ENCODE measurements around the gene NFKB2.

The NFKB2 gene

DNA sequence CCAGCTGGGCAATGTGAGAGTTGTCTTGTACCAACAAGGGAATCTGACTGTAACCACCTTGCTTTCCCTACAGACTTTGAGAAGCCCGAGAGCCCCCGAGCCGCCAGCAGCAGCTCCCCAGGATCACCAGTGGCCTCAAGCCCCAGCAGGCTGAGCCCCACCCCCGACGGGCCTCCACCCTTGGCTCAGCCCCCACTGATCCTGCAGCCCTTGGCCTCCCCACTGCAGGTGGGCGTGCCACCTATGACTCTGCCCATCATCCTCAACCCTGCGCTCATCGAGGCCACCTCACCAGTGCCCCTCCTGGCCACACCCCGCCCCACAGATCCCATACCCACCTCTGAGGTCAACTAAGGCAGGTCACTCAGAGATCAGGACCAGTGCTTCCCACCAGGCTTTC lies 13.5 kb upstream of the NFKB2 start:
- no peaks in the 10 kb centered on the region for H3K27me3 Mint-ChIP-seq
- no peaks in the 10 kb centered on the region for H3K9me3 Mint-ChIP-seq
- peaks cover 24% of the 10 kb centered on the region for H3K36me3 Mint-ChIP-seq (ENCODE audit: insufficient read depth)
- no peak for ATAC-seq (replicated peaks; ENCODE audit: extremely low read depth, poor library complexity, severe bottlenecking)
- H3K4me1 Mint-ChIP-seq = no peaks in the 10 kb centered on the region
- H3K4me3 Mint-ChIP-seq = no peak overlapping the region
- no peak for DNase-seq (ENCODE audit: low spot score in 2 of 2)
- no peak overlapping the region for H3K27ac Mint-ChIP-seq (ENCODE audit: low read depth)

DNA sequence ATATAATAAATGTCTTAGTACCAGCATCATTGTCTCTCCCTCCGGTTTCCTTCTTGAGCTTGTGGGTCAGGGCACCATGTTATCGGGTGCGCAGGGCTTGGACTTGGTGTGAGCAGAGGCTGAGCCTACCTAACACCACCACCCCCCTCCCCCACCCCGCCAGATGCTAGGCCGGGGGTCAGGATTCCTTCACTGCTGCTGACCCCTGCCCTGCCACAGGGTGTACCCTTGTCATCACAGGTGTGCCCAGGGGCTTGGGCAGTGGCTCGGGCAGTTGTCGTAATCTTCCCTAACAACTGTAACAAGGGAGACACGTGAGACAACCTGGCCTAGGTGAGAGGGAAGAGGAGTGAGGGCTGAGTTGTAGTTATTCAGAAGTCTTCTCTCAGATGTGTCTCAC lies 12.6 kb upstream of the NFKB2 start:
- DNase-seq (ENCODE audit: low spot score in 2 of 2) (no peak), ATAC-seq (replicated peaks; ENCODE audit: extremely low read depth, poor library complexity, severe bottlenecking) (no peak)
- Mint-ChIP-seq H3K4me3 (no peak overlapping the region), H3K36me3 (ENCODE audit: insufficient read depth) (peaks cover 22% of the 10 kb centered on the region), H3K4me1 (no peaks in the 10 kb centered on the region), H3K27ac (ENCODE audit: low read depth) (no peak overlapping the region), H3K27me3 (no peaks in the 10 kb centered on the region), H3K9me3 (no peaks in the 10 kb centered on the region)

- ATAC-seq (replicated peaks; ENCODE audit: extremely low read depth, poor library complexity, severe bottlenecking) (no peak), DNase-seq (ENCODE audit: low spot score in 2 of 2) (no peak)
- Mint-ChIP-seq H3K9me3 (no peaks in the 10 kb centered on the region), H3K27ac (ENCODE audit: low read depth) (no peak overlapping the region), H3K4me1 (no peaks in the 10 kb centered on the region), H3K4me3 (no peak overlapping the region), H3K36me3 (ENCODE audit: insufficient read depth) (peaks cover 20% of the 10 kb centered on the region), H3K27me3 (no peaks in the 10 kb centered on the region)
Observed at GRCh38 chr10:102384053-102384452, 11.5 kb upstream of the NFKB2 start.

GRCh38 chr10:102384606-102385429 lies 10.7 kb upstream of the NFKB2 start:
- Mint-ChIP-seq H3K9me3 (no peaks in the 10 kb centered on the region), H3K4me1 (no peaks in the 10 kb centered on the region), H3K36me3 (ENCODE audit: insufficient read depth) (peaks cover 15% of the 10 kb centered on the region), H3K27ac (ENCODE audit: low read depth) (no peak overlapping the region), H3K4me3 (no peak overlapping the region), H3K27me3 (no peaks in the 10 kb centered on the region)
- ATAC-seq (replicated peaks; ENCODE audit: extremely low read depth, poor library complexity, severe bottlenecking) = no peak
- no peak for DNase-seq (ENCODE audit: low spot score in 2 of 2)

DNA sequence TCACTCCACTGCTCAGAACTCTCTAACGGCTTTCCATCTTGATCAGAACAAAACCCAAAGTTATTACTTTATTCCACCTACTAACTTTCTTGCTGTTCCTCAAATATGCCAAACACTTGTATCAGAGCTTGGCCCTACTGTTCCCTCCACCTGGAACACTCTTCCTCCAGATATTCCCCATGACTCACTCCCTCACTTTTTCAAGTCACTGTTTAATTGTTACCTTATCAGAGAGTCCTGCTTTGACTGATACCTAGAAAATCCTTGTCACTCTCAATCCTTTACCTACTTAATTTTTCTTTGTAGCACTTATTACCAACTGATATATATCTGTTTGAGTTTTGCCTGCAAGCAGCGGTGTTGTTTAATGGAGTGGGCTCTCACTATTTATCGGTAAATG lies 5.6 kb upstream of the NFKB2 start:
- ATAC-seq (replicated peaks; ENCODE audit: extremely low read depth, poor library complexity, severe bottlenecking) (no peak), DNase-seq (ENCODE audit: low spot score in 2 of 2) (no peak)
- no peaks in the 10 kb centered on the region for H3K27me3 Mint-ChIP-seq
- no peak overlapping the region for H3K4me3 Mint-ChIP-seq
- H3K36me3 Mint-ChIP-seq (ENCODE audit: insufficient read depth) = peaks cover 17% of the 10 kb centered on the region
- H3K27ac Mint-ChIP-seq (ENCODE audit: low read depth) = no peak overlapping the region
- H3K4me1 Mint-ChIP-seq = peaks cover 18% of the 10 kb centered on the region
- H3K9me3 Mint-ChIP-seq = no peaks in the 10 kb centered on the region

- Mint-ChIP-seq H3K9me3 (no peaks in the 10 kb centered on the region), H3K27me3 (no peaks in the 10 kb centered on the region), H3K4me1 (peaks cover 30% of the 10 kb centered on the region), H3K4me3 (no peak overlapping the region), H3K27ac (ENCODE audit: low read depth) (no peak overlapping the region), H3K36me3 (ENCODE audit: insufficient read depth) (peaks cover 32% of the 10 kb centered on the region)
- ATAC-seq (replicated peaks; ENCODE audit: extremely low read depth, poor library complexity, severe bottlenecking) (no peak), DNase-seq (ENCODE audit: low spot score in 2 of 2) (no peak)
Observed at GRCh38 chr10:102392306-102392705, 3.2 kb upstream of the NFKB2 start.

GRCh38 chr10:102393411-102394078 lies 2.0 kb upstream of the NFKB2 start:
- Mint-ChIP-seq H3K36me3 (ENCODE audit: insufficient read depth) (peaks cover 39% of the 10 kb centered on the region), H3K27ac (ENCODE audit: low read depth) (peak overlapping the region; percentile 100), H3K4me3 (peak overlapping the region; percentile 95), H3K9me3 (no peaks in the 10 kb centered on the region), H3K27me3 (no peaks in the 10 kb centered on the region), H3K4me1 (peaks cover 36% of the 10 kb centered on the region)
- DNase-seq (ENCODE audit: low spot score in 2 of 2) (no peak), ATAC-seq (replicated peaks; ENCODE audit: extremely low read depth, poor library complexity, severe bottlenecking) (no peak)

DNA sequence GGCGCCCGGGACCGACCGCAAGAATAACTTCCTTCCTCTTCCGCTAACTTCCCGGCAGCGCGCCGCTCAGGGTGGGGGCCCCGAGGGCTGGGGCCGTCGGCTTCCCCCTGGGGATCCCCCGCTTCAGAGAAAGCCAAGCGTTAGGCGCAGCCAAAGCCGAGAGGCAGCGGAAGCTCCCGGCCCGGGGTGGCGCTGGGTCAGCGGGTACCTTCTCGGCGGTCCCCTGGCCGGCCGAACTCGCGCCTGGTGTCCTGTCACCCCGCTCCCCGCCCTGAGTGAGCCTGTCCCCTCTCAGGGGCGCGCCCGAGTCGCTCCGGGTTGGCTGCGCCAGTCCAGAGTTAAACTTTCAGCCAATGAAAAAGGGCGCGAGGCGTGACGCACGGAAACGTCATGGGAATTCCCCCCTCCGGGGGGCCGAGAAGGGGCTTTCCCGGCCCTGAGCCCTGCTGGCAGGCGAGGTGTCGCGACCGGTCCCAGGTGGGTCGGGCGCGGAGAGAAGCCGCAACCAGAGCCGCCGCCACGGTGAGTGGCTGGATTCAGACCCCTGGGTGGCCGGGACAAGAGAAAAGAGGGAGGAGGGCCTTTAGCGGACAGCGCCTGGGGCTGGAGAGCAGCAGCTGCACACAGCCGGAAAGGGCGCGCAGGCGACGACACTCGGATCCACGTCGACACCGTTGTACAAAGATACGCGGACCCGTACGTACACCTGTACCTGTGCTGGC lies 1.3 kb upstream of the NFKB2 start:
- Mint-ChIP-seq H3K9me3 (no peaks in the 10 kb centered on the region), H3K27ac (ENCODE audit: low read depth) (peak overlapping the region; percentile 100), H3K36me3 (ENCODE audit: insufficient read depth) (peaks cover 42% of the 10 kb centered on the region), H3K27me3 (no peaks in the 10 kb centered on the region), H3K4me1 (peaks cover 38% of the 10 kb centered on the region), H3K4me3 (peak overlapping the region; percentile 95)
- DNase-seq (ENCODE audit: low spot score in 2 of 2) = peak; percentile 98 to 100
- ATAC-seq (replicated peaks; ENCODE audit: extremely low read depth, poor library complexity, severe bottlenecking) = peak; percentile 79

DNA sequence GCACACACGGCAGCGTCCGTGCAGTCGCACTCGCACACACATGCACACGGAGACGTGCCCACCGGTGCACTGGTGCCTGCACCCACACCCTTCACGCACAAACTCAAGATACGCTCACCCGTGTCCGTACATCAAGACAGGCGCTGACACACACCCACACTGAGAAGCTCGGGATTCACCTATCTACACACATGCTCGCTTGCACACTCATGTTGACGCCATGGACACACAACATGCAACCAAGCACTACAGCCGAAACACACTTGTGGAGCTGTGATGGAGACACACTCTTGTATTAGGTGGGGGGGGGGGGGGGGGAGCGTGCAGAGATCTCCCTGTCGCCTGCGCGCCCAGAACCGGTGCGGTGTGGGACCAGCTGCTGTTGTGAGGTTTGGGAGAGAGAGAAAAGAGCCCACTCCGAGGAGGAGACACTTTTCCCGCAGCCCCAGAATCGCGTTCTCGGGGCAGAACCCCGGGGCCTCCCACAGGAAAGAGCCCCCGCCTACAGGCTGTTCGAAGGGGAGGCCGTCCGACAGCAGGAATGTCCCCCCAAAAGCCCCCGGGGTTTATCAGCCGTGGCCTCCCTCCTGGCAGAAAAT lies 605 bp upstream of the NFKB2 start:
- Mint-ChIP-seq H3K27ac (ENCODE audit: low read depth) (peak overlapping the region; percentile 100), H3K4me3 (peak overlapping the region; percentile 95), H3K9me3 (no peaks in the 10 kb centered on the region), H3K4me1 (peaks cover 38% of the 10 kb centered on the region), H3K27me3 (no peaks in the 10 kb centered on the region), H3K36me3 (ENCODE audit: insufficient read depth) (peaks cover 48% of the 10 kb centered on the region)
- no peak for DNase-seq (ENCODE audit: low spot score in 2 of 2)
- ATAC-seq (replicated peaks; ENCODE audit: extremely low read depth, poor library complexity, severe bottlenecking) = peak; percentile 12

GRCh38 chr10:102396317-102396650 lies 779 bp downstream of the NFKB2 start:
- no peaks in the 10 kb centered on the region for H3K9me3 Mint-ChIP-seq
- ATAC-seq (replicated peaks; ENCODE audit: extremely low read depth, poor library complexity, severe bottlenecking) (no peak), DNase-seq (ENCODE audit: low spot score in 2 of 2) (no peak)
- H3K27me3 Mint-ChIP-seq = no peaks in the 10 kb centered on the region
- H3K36me3 Mint-ChIP-seq (ENCODE audit: insufficient read depth) = peaks cover 51% of the 10 kb centered on the region
- H3K4me1 Mint-ChIP-seq = peaks cover 38% of the 10 kb centered on the region
- peak overlapping the region; percentile 100 for H3K27ac Mint-ChIP-seq (ENCODE audit: low read depth)
- H3K4me3 Mint-ChIP-seq = peak overlapping the region; percentile 95

GRCh38 chr10:102396730-102397151 lies 1.2 kb downstream of the NFKB2 start:
- no peak for ATAC-seq (replicated peaks; ENCODE audit: extremely low read depth, poor library complexity, severe bottlenecking)
- no peak for DNase-seq (ENCODE audit: low spot score in 2 of 2)
- Mint-ChIP-seq H3K27ac (ENCODE audit: low read depth) (peak overlapping the region; percentile 100), H3K27me3 (no peaks in the 10 kb centered on the region), H3K9me3 (no peaks in the 10 kb centered on the region), H3K4me1 (peaks cover 38% of the 10 kb centered on the region), H3K36me3 (ENCODE audit: insufficient read depth) (peaks cover 51% of the 10 kb centered on the region), H3K4me3 (peak overlapping the region; percentile 95)
